ENCODE data around the gene KLK12.

- TF ChIP-seq CTCF (IDR thresholded peaks at IDR 0.05) (no peak), POLR2A (IDR thresholded peaks at IDR 0.05) (no peak)
Measured at GRCh38 chr19:51003316-51003715, 31.5 kb downstream of the KLK12 start.

All from ovary (tissue), 3 donors.